Neuronal stem cell (in vitro differentiated cells): ENCODE data around the gene IRF8.

Experiments used
- DNase-seq: peaks from one replicate; pipeline ENCODE4 v3.0.0-alpha.2; 2013; ENCODE audit warnings: low spot score
- H2AFZ ChIP-seq: one replicate; pipeline ENCODE4 v1.6.1; 2013; ENCODE audit warnings: mild to moderate bottlenecking, low read length, inconsistent platforms
- H2AK5ac ChIP-seq: 2 replicates; pipeline ENCODE4 v1.6.1; 2013; ENCODE audit warnings: low read depth, mild to moderate bottlenecking, inconsistent platforms, low read length, moderate library complexity, mixed read lengths
- H2BK120ac ChIP-seq: 2 replicates; pipeline ENCODE4 v1.6.1; 2013; ENCODE audit warnings: low read depth, mild to moderate bottlenecking, inconsistent platforms, low read length, moderate library complexity, mixed read lengths
- H2BK12ac ChIP-seq: one replicate; pipeline ENCODE4 v1.6.1; 2013; ENCODE audit warnings: low read length, inconsistent platforms
- H2BK15ac ChIP-seq: 2 replicates; pipeline ENCODE4 v1.6.1; 2013; ENCODE audit warnings: mild to moderate bottlenecking, low read length, inconsistent platforms, mixed read lengths
- H2BK5ac ChIP-seq: one replicate; pipeline ENCODE4 v1.6.1; 2013; ENCODE audit warnings: inconsistent platforms, mild to moderate bottlenecking, low read length, moderate library complexity
- H3K14ac ChIP-seq: one replicate; pipeline ENCODE4 v1.6.1; 2013; ENCODE audit warnings: low read length, inconsistent platforms
- H3K18ac ChIP-seq: 2 replicates; pipeline ENCODE4 v1.6.1; 2013; ENCODE audit warnings: low read length, inconsistent platforms
- H3K23ac ChIP-seq: 2 replicates; pipeline ENCODE4 v1.6.1; 2013; ENCODE audit warnings: low read depth, mild to moderate bottlenecking, mixed read lengths, low read length, inconsistent platforms; ENCODE audit not compliant: poor library complexity
- H3K27ac ChIP-seq: replicated peaks from 3 replicates; pipeline ENCODE4 v1.5.1; 2013; ENCODE audit warnings: low read length, inconsistent platforms
- H3K27me3 ChIP-seq, 3 experiments: 2 replicates each; pipeline ENCODE4 v1.6.1; 2013; ENCODE audit warnings: low read length in 3 of 3, mild to moderate bottlenecking in 2 of 3, inconsistent platforms in 1 of 3, low read depth in 1 of 3, mixed read lengths in 1 of 3, moderate library complexity in 1 of 3; ENCODE audit not compliant: control insufficient read depth in 3 of 3, insufficient read depth in 3 of 3
- H3K36me3 ChIP-seq, 2 donors: replicated peaks in 1 of 2; 2 replicates each; pipeline ENCODE4 v1.6.1; 2013; ENCODE audit warnings: low read length in 2 of 2; ENCODE audit not compliant: control insufficient read depth in 2 of 2, insufficient read depth in 2 of 2
- H3K4ac ChIP-seq: 2 replicates; pipeline ENCODE4 v1.6.1; 2013; ENCODE audit warnings: inconsistent platforms, mild to moderate bottlenecking, low read length, moderate library complexity
- H3K4me1 ChIP-seq, 2 donors: 1 replicate in 1 of 2; 2 replicates in 1 of 2; pipeline ENCODE4 v1.6.1; 2013; ENCODE audit warnings: low read length in 2 of 2, low read depth in 1 of 2; ENCODE audit not compliant: control insufficient read depth in 2 of 2, insufficient read depth in 1 of 2
- H3K4me2 ChIP-seq: one replicate; pipeline ENCODE4 v1.6.1; 2013; ENCODE audit warnings: mild to moderate bottlenecking, low read length, inconsistent platforms; ENCODE audit not compliant: insufficient read depth, poor library complexity, severe bottlenecking
- H3K4me3 ChIP-seq, 2 donors: 2 replicates each; pipeline ENCODE4 v1.5.1; 2013; ENCODE audit warnings: low read length in 2 of 2, mild to moderate bottlenecking in 2 of 2, inconsistent platforms in 1 of 2, moderate library complexity in 1 of 2
- H3K79me1 ChIP-seq: one replicate; pipeline ENCODE4 v1.6.1; 2013; ENCODE audit warnings: low read depth, mild to moderate bottlenecking, inconsistent platforms, low read length, moderate library complexity
- H3K9ac ChIP-seq: one replicate; pipeline ENCODE4 v1.6.1; 2013; ENCODE audit warnings: mild to moderate bottlenecking, low read depth, low read length, inconsistent platforms; ENCODE audit not compliant: poor library complexity
- H3K9me3 ChIP-seq, 2 donors: replicated peaks in 1 of 2; 2 replicates each; pipeline versions ENCODE3 to v1.6.1; 2013; ENCODE audit warnings: low read length in 2 of 2, mild to moderate bottlenecking in 2 of 2, inconsistent platforms in 1 of 2, low read depth in 1 of 2, mixed read lengths in 1 of 2, moderate library complexity in 1 of 2; ENCODE audit not compliant: control insufficient read depth in 2 of 2, insufficient read depth in 1 of 2
- H4K8ac ChIP-seq: one replicate; pipeline ENCODE4 v1.6.1; 2013; ENCODE audit warnings: low read depth, mild to moderate bottlenecking, inconsistent platforms, low read length, moderate library complexity
- H4K91ac ChIP-seq: one replicate; pipeline ENCODE4 v1.6.1; 2013; ENCODE audit warnings: low read length, low read depth, mild to moderate bottlenecking, inconsistent platforms; ENCODE audit not compliant: poor library complexity
- WGBS, 2 donors: extraction: QIAGEN DNeasy Blood & Tissue Kit; methylation state at CpG; one replicate each; pipeline ENCODE4 v1.1.7; 2013; ENCODE audit warnings: missing lambda C conversion rate in 2 of 2, mixed read lengths in 1 of 2; ENCODE audit not compliant: insufficient read length in 2 of 2, insufficient replicate concordance in 1 of 2; ENCODE audit errors: extremely low coverage in 2 of 2; 5-methylcytosine and 5-hydroxymethylcytosine counted together

The IRF8 gene

DNA sequence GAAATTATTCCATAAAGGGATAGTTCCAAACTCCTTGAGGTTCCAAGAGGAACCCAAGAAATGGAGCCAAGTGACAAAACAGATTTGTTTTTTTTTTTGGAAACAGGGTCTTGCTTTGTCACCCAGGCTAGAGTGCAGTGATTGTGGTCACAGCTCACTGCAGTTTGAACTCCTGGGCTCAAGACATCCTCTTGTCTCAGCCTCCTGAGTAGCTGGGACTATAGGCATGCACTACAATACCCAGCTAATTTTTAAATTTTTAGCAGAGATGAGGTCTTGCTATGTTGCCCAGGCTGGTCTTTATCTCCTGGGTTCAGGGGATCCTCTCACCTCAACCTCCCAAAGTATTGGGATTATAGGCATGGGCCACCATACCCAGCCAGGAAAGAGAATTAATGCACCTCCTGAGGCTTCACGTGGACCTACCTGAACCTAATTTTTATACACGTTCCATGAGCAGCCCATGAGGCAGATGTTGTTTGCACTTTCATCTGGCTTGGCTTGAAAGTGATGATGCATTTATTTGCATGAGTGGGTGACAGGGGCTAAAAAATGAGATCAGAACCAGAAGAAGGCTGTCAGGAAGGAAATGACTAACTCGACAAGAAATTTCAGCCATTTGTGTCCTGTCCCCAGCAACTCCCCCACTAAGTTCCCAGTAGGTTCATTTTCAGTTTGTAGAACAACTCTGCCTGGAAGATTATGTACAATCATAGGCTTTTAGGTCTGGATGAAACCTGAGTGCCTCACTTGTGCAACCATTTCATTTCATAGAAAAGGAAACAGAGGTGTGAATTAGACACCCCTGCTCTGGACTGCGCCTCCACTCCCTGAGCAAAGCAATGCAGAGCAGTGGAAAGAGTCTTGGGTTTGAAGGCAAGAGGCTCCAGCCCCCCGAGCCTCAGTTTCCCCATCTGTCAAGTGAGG lies 10.3 kb upstream of the IRF8 start:
- WGBS, 2 donors, result no CpG with 5 or more reads among the region's 5 CpGs
- H4K91ac ChIP-seq, result no peak overlapping the region

DNA sequence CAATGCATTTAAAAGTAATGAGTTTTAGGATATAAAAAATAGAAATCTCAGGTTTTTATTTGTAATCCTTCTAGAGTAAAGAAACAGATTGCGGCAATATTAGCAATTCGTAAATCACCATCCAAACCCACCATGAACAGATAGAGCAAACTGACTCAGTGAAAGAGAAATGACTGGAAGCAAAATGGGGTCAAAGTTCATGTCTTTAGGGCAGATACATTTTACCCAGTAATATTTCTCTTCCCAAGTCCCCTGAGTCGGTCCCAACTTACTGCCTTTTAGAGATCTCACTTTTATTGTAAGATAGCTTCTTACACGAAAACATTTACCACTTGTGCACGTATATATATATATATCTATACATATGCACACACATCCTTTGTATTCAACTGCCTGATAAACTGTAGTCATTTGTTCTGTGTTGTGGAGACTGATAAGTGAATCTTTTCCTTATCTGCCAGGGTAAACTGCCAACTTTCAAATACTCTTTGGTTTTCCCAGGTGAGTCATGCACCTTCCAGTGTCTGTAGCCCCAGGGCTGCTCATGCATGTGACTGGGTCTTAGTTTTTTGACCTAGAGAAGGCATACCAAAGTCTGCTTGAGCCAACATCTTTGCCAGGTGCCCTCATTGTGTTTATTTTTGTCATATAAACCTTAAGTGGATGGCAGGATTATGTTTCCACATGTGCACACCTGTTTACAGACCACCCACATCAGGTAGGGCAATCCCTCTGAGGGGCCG lies 7.8 kb upstream of the IRF8 start:
- H3K4me1 ChIP-seq, result peaks cover 0 to 4% of the 10 kb centered on the region in 2 donors
- H3K36me3 ChIP-seq, result no peaks in the 10 kb centered on the region
- no peak overlapping the region for H2BK5ac ChIP-seq
- H4K8ac ChIP-seq, result no peak overlapping the region
- no peak overlapping the region for H3K4ac ChIP-seq
- H3K27ac ChIP-seq, result no peak overlapping the region
- H2BK120ac ChIP-seq, result no peak overlapping the region
- H3K23ac ChIP-seq, result no peak overlapping the region
- H3K18ac ChIP-seq, result no peak overlapping the region
- H2BK12ac ChIP-seq, result no peak overlapping the region
- H3K9me3 ChIP-seq, result no peaks in the 10 kb centered on the region
- H4K91ac ChIP-seq, result no peak overlapping the region
- no peaks in the 10 kb centered on the region for H3K79me1 ChIP-seq
- H2AFZ ChIP-seq, result no peak overlapping the region
- peaks cover 0 to 65% (median 0%) of the 10 kb centered on the region in 3 experiments for H3K27me3 ChIP-seq
- no peak overlapping the region for H2BK15ac ChIP-seq
- DNase-seq, result no peak
- H3K14ac ChIP-seq, result no peak overlapping the region
- no peak overlapping the region for H2AK5ac ChIP-seq
- no peak overlapping the region for H3K4me3 ChIP-seq
- H3K9ac ChIP-seq, result no peak overlapping the region
- WGBS, 2 donors, result no CpG with 5 or more reads among the region's 6 CpGs
- no peak overlapping the region for H3K4me2 ChIP-seq

More for the DNA sequence above, 10.3 kb upstream of the IRF8 start:
- Histone ChIP-seq H3K18ac (no peak overlapping the region), H3K27ac (no peak overlapping the region), H3K9me3 (no peaks in the 10 kb centered on the region), H2BK5ac (no peak overlapping the region), H2BK12ac (no peak overlapping the region), H3K79me1 (no peaks in the 10 kb centered on the region), H2AK5ac (no peak overlapping the region), H4K8ac (no peak overlapping the region), H3K23ac (no peak overlapping the region), H3K27me3 (peaks cover 0 to 49% (median 0%) of the 10 kb centered on the region in 3 experiments), H3K14ac (no peak overlapping the region), H3K4me3 (no peak overlapping the region), H2BK15ac (no peak overlapping the region), H3K4me2 (no peak overlapping the region), H3K36me3 (no peaks in the 10 kb centered on the region), H2BK120ac (no peak overlapping the region), H3K4ac (no peak overlapping the region), H3K9ac (no peak overlapping the region), H3K4me1 (peaks cover 0 to 4% of the 10 kb centered on the region in 2 donors), H2AFZ (no peak overlapping the region)
- DNase-seq, result no peak

DNA sequence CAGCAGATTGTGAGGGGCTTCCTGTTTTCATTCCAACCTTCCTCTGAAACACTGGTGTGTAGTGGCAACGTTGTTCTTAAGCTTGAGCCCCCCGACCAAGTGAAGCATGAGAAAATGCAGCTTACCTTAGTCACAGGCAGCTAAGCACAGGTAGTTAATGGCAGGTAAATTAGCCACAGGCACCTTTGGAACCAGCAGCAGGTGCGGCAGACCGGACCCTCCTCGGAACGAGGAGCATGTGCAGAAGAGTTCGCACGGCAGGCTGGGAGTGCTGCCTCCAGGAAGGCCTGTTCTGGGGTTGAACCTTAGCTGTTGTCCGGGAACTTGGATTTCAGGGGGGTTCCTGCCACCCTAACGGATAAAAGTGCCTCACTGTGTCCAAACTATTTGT lies 7.2 kb upstream of the IRF8 start:
- H3K27me3 ChIP-seq, result peaks cover 0 to 68% (median 0%) of the 10 kb centered on the region in 3 experiments
- no peak overlapping the region for H2BK5ac ChIP-seq
- no peak overlapping the region for H3K4me3 ChIP-seq
- H2BK12ac ChIP-seq, result no peak overlapping the region
- no peak overlapping the region for H3K4me2 ChIP-seq
- H3K23ac ChIP-seq, result no peak overlapping the region
- H4K91ac ChIP-seq, result no peak overlapping the region
- no peaks in the 10 kb centered on the region for H3K79me1 ChIP-seq
- H2BK120ac ChIP-seq, result no peak overlapping the region
- no peak overlapping the region for H3K27ac ChIP-seq
- no peak overlapping the region for H3K18ac ChIP-seq
- no peaks in the 10 kb centered on the region for H3K36me3 ChIP-seq
- DNase-seq, result no peak
- no peak overlapping the region for H3K9ac ChIP-seq
- WGBS, 2 donors, result no CpG with 5 or more reads among the region's 10 CpGs
- H4K8ac ChIP-seq, result no peak overlapping the region
- no peak overlapping the region for H2AFZ ChIP-seq
- H2AK5ac ChIP-seq, result no peak overlapping the region
- peaks cover 0 to 4% of the 10 kb centered on the region in 2 donors for H3K4me1 ChIP-seq
- H3K9me3 ChIP-seq, result no peaks in the 10 kb centered on the region
- H3K4ac ChIP-seq, result no peak overlapping the region
- H2BK15ac ChIP-seq, result no peak overlapping the region
- no peak overlapping the region for H3K14ac ChIP-seq

DNA sequence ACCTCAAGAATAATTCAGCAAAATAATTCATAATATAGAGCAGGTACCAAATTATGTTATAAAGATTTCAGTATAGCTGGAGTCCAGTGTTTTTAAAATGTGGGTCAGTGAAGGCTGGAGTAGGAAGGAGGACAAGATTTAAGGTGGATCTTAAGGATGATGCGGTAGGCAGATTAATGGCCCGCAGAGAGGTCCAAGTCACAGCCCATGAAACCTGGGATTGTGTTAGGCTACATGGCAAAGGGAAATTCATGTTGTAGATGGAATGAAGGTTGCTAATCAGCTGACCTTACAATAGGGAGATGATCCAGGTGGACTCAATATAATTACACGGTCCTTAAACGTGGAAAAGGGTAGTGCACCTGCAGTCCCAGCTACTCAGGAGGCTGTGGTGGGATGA lies 6.2 kb upstream of the IRF8 start:
- DNase-seq, result no peak
- WGBS, 2 donors, result no CpG with 5 or more reads among the region's 4 CpGs
- no peak overlapping the region for H2BK12ac ChIP-seq
- no peak overlapping the region for H4K8ac ChIP-seq
- no peak overlapping the region for H4K91ac ChIP-seq
- H3K36me3 ChIP-seq, result no peaks in the 10 kb centered on the region
- H2BK120ac ChIP-seq, result no peak overlapping the region
- H3K9me3 ChIP-seq, result no peaks in the 10 kb centered on the region
- no peak overlapping the region for H3K23ac ChIP-seq
- H3K4me1 ChIP-seq, result peaks cover 0 to 4% of the 10 kb centered on the region in 2 donors
- H3K9ac ChIP-seq, result no peak overlapping the region
- no peak overlapping the region for H2AFZ ChIP-seq
- no peak overlapping the region for H3K18ac ChIP-seq
- H3K4ac ChIP-seq, result no peak overlapping the region
- peaks cover 0 to 76% (median 5%) of the 10 kb centered on the region in 3 experiments for H3K27me3 ChIP-seq
- H3K4me3 ChIP-seq, result no peak overlapping the region
- no peak overlapping the region for H3K27ac ChIP-seq
- H3K79me1 ChIP-seq, result no peaks in the 10 kb centered on the region
- no peak overlapping the region for H2AK5ac ChIP-seq
- no peak overlapping the region for H3K4me2 ChIP-seq
- H2BK5ac ChIP-seq, result no peak overlapping the region
- H3K14ac ChIP-seq, result no peak overlapping the region
- no peak overlapping the region for H2BK15ac ChIP-seq
